Stimulated activated CD8-positive, alpha-beta memory T cell treated with anti-CD3 and anti-CD28 coated beads, Interleukin-7, amount 100 ng/mL, for 48 hours (primary cell): Measurements from ENCODE around the gene ABLIM2.

ENCODE experiments used
- DNase-seq, 2 donors: peaks; one replicate each; pipeline ENCODE4 v3.0.0-alpha.2; 2020; ENCODE audit warnings: low read depth in 1 of 2; ENCODE audit errors: extremely low read depth in 1 of 2

ABLIM2 gene

GRCh38 chr4:8077181-8078108 is 81.2 kb downstream of the ABLIM2 start:
- DNase-seq = no peak

- DNase-seq = no peak
These were observed 82.6 kb downstream of the ABLIM2 start for GRCh38 chr4:8076023-8076422.

DNA sequence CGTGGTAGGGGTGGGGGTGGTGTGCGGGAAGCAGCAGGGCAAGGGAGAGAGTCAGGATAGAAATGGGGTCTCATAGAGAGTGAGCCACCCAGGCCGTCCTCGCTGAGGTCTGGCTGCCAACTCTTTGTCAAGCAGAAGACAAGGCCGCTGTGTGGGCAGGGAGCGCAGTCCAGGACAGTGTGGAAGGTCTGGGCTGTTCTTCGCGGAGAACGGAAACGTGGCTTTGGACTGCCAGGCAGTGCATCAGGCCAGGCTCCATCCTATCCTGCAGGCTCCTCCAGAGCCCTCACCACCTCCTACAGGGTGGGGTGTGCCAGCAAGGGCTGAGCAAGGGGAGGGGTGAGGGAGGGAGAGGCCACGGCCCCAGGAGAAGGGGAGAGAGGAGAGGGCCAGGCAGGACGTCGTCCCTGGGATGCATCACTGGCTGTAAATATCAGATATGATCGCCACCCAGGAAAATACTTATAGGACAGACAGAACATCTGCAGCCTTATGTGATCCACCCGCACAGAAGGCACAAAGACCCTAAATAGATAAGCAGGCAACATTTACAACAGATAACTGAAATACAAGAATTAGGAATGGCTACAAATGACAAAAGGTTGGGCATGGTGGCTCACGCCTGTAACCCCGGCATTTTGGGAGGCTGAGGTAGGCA is 85.3 kb downstream of the ABLIM2 start:
- no peak for DNase-seq

GRCh38 chr4:8072235-8072968 is 86.2 kb downstream of the ABLIM2 start:
- no peak for DNase-seq

DNA sequence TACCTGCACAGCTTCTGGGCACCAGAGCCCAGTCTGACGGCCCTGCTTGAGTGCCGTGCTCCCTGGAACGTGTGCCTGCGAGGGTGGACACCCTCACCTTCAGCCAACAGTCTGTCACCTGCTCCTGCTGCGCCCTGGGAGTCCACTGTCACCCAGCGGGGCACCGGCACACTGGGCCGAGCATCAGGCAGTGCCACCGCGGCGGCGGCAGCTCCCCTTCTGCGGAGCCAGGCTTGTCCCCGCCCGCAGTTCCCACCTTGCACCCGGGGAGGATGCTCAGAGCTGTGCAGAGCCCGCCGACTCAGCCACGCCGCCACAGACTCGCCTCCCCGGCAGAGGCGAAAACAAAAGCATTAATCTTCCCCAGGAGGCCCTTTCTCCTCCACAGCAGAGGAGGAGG is 86.8 kb downstream of the ABLIM2 start:
- DNase-seq = no peak

GRCh38 chr4:8070736-8071718 is 87.6 kb downstream of the ABLIM2 start:
- no peak for DNase-seq

DNA sequence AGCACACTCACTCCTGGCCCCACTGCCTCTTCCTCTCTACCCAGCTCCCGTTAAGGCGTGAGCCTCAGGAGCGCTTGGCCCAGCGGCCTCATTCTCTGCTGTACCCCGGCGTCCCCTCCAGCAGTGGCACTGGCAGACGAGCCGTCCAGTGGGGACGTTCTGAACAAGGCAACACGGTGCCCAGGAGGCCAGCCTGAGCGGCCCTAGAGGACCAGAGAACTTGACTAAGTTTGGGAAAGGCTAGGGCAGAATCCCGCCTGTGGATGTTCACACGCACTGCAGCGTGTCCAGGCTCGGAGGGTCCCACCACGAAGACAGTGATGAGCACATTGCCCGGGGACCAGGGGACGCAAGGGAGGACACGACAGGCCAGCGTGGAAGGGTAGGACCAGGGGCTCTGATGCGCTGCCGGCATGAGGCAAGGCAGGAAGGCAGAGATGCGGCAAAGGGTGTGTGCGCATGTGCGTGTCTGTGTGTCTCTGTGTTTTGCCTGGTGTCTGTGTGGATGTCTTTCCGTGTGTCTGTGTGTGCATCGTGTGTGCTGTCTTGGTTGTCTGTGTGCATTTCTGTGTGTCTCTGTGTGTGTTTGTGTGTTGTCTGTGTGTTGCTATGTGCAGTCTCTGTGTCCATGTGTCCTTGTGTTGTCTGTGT is 89.4 kb downstream of the ABLIM2 start:
- no peak for DNase-seq

- DNase-seq = no peak
These were observed 90.4 kb downstream of the ABLIM2 start for GRCh38 chr4:8067945-8068896.

DNA sequence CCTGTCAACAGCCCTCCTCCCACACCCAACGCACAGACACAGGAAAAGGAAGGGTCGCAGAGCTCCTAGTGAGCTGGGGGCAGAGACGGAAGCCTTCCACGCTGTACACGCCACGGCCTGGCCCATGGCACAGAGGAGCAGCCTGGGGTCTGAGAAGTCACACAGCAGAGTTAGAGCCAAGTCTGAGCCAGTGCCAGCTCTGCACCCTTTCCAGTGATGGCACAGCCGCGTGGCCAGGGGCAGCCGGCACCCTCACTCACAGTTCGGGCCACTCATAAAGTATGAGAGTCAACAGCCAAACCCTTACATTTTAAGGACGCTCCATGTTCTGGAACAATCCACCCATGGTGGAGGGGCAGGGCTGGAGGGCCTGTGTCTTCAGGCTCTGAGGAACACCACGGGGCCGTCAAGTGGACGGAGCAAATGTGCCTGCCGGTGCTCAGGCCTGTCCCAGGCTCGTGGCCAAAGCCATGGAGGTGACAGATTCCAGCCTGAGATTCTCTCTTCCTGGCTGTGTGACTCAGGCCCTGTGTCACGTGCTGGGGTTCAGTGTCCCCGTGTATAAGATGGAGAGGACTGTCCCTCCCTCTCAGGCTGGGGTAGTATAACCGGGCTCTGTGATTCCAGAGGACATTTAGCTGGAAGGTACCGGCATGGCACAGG is 91.2 kb downstream of the ABLIM2 start:
- DNase-seq = no peak

- DNase-seq = no peak
These were observed 92.2 kb downstream of the ABLIM2 start for GRCh38 chr4:8066336-8066931.

DNA sequence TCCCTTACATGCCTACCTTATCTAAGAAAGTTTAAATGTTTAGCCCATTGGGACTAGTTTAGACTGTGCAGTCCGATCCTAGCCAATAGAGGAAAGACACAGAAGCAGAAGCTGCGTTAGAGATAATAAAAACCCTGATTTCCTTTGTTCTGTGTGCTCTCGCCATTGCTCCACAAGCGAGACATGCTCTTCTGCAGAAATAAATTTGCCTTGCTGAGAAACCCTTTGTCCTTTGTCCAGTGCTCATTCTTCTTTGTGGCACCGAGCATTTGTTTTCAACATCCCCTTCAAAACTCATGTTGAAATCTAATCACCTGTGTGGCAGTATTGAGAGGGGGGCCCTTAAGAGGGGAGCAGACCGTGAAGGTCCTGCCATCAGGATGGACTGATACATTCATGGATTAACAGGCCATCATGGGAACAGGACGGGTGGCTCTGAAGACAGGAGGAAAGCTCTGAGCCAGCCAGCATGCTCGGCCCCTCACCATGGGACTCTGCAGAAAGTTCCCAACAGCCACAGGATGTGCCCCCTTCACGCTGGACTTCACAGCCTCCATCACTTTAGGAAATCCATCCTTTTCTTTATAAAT is 94.5 kb downstream of the ABLIM2 start:
- DNase-seq = no peak

DNA sequence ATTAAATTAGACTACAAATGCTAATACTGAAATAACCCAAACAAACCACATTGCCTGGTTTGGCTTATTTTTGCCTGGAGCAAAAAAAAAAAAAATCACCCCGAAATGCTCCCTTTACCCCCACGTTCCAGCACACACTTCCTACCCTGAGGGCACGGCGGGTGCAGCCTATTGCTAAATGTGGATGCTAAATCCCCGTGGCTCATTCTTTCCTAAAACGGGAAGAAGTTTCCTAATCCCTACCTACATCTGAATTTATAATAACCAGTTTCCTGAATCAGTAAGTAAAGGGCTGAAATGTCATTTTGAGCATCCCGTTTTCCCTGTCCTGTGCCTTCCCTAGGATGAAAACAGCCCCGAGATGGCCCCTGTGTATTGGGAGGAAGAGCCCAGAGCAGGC is 97.0 kb downstream of the ABLIM2 start:
- no peak for DNase-seq

GRCh38 chr4:8061145-8061544 is 97.5 kb downstream of the ABLIM2 start:
- no peak for DNase-seq

- DNase-seq = no peak
These were observed 98.0 kb downstream of the ABLIM2 start for GRCh38 chr4:8060632-8061031.

DNA sequence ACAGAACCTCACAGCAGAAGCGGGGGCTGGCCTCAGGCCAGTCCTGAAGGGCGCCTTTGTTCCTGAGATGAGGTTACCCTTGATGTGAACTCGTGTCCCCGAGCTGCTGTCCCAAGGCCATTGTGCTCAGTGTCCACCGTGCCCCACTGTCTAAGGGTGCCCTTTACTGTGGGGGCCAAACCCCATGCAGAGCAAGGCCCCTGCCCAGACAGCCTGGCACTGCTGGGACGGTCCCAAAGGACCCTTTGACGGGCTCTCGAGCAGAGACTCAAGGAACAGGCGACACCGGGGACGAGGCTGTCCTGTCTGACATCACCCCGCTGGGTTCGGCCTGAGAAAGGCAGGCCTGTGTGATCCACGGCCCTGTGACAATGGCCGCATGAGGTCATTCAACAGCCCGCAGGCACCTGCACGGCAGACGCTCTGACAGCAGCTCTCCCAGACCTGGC is 100.6 kb downstream of the ABLIM2 start:
- DNase-seq = no peak

DNA sequence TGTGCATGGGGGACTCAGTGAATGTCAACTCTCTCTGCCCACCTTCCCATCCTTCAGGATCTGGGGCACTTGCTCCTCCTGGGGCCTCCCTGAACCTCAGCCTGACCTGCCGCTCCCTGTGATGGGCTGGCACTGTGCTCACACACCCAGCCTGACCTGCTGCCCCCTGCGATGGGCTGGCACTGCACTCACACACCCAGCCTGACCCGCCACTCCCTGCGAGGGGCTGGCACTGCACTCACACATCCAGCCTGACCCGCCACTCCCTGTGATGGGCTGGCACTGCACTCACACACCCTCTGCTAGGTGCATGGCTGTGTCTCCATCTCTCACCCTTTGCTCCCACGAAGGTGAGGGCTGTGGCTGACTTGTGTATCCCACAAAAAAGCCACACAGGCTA is 103.4 kb downstream of the ABLIM2 start:
- DNase-seq = no peak

DNA sequence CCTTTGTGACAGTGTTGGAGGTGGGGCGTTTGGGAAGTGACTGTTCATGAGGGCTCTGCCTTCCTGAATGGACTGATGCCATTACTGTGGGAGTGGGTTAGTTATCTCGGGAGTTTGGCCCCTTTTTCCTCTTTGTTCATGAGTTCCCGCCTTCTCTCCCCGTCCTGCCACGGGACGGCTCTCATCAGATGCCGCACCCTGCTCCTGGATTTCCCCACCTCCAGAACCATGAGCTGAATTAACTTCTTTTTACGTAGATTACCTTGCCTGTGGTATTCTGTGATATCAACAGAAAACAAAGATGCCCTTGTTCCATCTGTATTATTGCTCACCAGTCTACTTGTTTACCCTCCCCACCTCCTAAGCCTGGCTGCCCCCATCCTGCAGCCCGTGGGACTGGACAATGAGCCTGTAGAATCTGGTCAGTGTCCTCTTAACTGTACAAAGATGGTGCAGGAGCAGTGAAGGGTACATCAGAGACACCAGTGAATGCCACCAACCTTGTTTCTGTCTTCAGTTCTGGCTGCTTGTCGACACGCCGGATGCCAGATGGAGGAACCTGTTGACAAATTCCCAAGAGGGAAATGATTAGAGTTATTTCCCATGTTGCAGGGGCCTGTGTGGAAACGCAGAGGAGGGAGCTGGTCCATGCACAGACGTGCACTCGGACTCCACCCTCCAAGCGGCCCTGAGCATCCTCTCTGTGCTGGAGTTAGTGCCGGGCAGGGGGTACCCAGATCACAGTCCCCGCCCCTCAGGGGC is 104.7 kb downstream of the ABLIM2 start:
- DNase-seq = no peak
